Medulla oblongata (tissue), 1 donor: ENCODE results near the gene TCAF1.
"Not testable (repeated sequence)": the region's sequence is repeated elsewhere in the genome, so short reads cannot be mapped to it uniquely, and the experiment has no call there.

ENCODE experiments used
- DNase-seq: peaks from one replicate; pipeline ENCODE4 v3.0.0-alpha.2; 2015; ENCODE audit errors: extremely low spot score

Gene TCAF1

GRCh38 chr7:143905509-143905908 is 3.5 kb upstream of the TCAF1 start:
- DNase-seq: no peak

DNA sequence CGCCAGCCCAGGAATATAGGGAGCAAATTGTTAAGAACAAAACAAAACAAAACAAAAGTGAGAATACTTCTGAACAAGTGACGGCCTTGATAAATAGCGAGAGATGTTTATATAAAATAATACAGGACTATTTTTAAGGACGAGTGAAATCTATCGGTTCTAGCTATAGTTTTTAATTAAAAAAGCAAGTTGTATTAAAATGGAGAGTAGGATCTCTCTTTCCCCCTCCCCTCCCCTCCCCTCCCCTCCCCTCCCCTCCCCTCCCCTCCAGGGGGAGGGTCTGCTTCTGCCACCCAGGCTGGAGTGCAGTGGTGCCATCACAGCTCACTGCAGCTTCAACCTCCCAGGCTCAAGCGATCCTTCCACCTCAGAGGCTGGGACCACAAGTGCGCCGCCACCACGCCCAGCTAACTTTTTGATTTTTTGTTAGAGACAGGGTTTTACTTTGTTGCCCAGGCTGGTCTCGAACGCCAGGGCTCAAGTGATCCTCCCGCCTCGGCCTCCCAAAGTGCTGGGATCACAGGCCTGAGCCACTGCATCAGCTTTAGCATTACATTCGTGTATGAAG is 440 bp upstream of the TCAF1 start:
- DNase-seq: no peak

GRCh38 chr7:143901332-143901667 is 676 bp downstream of the TCAF1 start:
- DNase-seq: no peak

GRCh38 chr7:143900230-143900766 is 1.7 kb downstream of the TCAF1 start:
- no peak for DNase-seq

GRCh38 chr7:143898810-143899209 is 3.2 kb downstream of the TCAF1 start:
- no peak for DNase-seq

- DNase-seq: no peak
These were observed 5.3 kb downstream of the TCAF1 start for GRCh38 chr7:143896667-143897066.

GRCh38 chr7:143892527-143893300 is 9.3 kb downstream of the TCAF1 start:
- DNase-seq: no peak

DNA sequence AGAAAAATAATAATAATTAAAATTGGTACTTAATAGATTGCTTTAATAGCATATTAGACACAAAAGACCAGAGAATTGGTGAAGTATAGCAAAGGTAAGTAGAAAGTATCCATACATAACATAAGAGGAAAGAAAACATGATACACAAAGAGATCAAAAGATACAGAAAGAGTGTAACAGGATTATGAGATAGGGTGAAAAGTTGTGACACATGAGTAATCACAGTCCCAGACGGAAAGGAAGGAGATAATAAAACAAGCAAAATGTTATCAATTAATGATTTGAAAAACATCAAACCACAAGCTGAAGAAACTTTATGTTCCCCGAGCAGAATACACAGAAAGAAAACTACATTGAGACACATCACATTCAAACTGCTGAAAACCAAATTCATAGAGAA is 10.5 kb downstream of the TCAF1 start:
- no peak for DNase-seq

GRCh38 chr7:143890558-143890957 is 11.4 kb downstream of the TCAF1 start:
- DNase-seq: no peak

- no peak for DNase-seq
These were observed 12.9 kb downstream of the TCAF1 start for GRCh38 chr7:143889068-143889467.

GRCh38 chr7:143886826-143887477 is 15.0 kb downstream of the TCAF1 start:
- no peak for DNase-seq

DNA sequence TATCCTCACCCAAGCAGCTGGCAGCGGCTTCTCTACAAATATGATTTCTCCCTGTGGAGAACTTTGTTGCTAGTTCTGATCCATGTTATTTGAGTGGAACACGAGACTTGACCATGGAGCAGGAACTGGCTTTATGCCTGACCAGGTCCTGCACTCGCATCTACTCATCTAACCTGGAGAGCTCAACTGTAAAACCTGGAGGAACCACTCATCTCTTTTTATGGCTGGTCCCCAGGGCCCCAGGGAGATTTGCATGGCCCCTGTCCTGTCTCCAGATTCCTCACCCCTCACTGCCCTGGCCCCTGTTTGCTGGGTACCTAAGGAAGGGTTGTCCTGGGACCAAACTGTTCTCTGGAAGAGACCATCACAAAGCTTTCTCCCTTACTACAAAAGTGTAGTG is 16.0 kb downstream of the TCAF1 start:
- DNase-seq: no peak

DNA sequence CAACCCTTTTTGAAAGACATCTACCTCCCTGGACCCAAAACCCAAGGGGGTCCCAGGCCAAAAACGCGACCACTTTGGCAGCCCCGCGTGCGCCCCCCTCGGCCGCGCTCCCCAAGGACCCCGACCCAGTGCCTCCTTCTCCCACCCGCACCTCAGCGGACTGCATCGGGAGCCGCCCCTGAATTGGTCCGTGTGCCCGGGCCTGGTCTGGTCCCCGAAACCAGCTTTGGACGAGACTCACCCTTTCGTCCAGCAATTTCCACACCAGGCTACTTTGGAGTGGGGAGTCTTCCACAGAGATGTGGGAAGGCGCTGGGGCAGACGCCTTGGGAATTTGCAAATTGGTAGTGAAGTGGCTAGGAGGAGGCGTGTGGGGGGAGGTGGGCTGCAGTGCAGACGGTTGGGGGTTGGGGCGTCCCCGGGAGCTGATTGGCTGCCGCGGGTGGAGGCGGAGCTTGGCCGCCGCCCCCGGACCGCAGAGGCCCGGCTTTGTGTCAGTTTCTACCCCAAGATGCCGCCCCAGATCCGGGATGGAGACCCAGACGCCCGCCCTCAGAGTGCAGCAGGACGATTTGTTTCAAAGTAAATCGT is 16.9 kb downstream of the TCAF1 start:
- peak; percentile 84 for DNase-seq

GRCh38 chr7:143884241-143884968 is 17.6 kb downstream of the TCAF1 start:
- DNase-seq: no peak

DNA sequence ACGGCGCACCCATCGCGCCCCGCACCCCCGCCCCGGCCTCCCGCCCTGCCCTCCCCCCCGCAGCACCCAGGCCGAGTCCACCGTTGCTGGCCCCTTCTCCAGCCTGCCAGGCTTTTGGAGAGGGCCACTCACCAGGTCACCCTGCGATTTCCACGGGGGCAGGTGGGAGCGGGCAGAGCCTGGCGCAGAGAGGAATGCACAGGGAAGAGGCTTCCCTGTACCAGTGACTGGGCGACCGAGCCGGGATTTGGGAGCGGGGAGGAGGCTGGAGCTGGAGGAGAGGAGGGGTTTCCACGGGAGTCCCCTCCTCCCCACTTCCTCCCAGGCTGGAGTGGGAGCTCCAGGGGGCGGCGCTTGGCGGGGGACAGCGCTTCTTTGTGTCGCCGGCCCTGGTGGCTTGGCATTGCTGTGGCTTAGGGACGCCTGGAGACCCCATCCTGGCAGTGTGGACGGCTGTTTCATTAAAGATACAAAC is 19.3 kb downstream of the TCAF1 start:
- peak; percentile 91 for DNase-seq

- peak; percentile 93 for DNase-seq
These were observed 19.9 kb downstream of the TCAF1 start for GRCh38 chr7:143882020-143882603.

- no peak for DNase-seq
These were observed 23.1 kb downstream of the TCAF1 start for GRCh38 chr7:143878884-143879283.

DNA sequence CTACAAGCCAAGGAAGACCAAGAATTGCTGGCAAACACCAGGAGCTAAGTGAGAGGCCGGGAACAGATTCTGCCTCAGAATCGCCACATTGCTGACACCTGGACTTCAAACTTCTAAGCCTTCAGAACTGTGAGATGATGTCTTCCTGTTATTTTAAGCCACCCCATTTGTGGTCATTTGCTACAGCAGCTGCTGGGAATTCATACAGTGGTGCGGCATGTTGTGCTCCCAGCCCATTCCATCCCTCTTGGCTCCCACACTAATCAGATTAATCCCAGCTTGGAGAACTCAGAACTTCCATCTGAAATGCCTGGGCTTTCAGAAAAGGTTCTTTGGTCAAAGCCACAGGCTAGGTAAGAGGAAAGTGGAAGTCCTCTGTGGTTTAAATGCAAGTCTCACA is 24.9 kb downstream of the TCAF1 start:
- DNase-seq: no peak

GRCh38 chr7:143876218-143876617 is 25.8 kb downstream of the TCAF1 start:
- no peak for DNase-seq

GRCh38 chr7:143873242-143873641 is 28.7 kb downstream of the TCAF1 start:
- DNase-seq: not testable (repeated sequence)

- not testable (repeated sequence) for DNase-seq
These were observed 30.4 kb downstream of the TCAF1 start for GRCh38 chr7:143871534-143871933.
